Trophoblast cell (in vitro differentiated cells and primary cell): ENCODE data around the gene ATF2.

Source experiments
- DNase-seq, 2 donors: peaks; one replicate each; pipeline ENCODE4 v3.0.0-alpha.2; 2016
- H2AFZ ChIP-seq: 2 replicates; pipeline ENCODE4 v1.6.1; 2013; ENCODE audit warnings: low read length, moderate library complexity, mild to moderate bottlenecking; ENCODE audit not compliant: insufficient read depth, poor library complexity
- H2AK5ac ChIP-seq: 2 replicates; pipeline ENCODE4 v1.6.1; 2013; ENCODE audit warnings: mild to moderate bottlenecking, low read length
- H2BK120ac ChIP-seq: 2 replicates; pipeline ENCODE4 v1.6.1; 2013; ENCODE audit warnings: low read length, mild to moderate bottlenecking, moderate library complexity; ENCODE audit not compliant: insufficient read depth, poor library complexity
- H2BK12ac ChIP-seq: 2 replicates; pipeline ENCODE4 v1.6.1; 2013; ENCODE audit warnings: mild to moderate bottlenecking, low read length, moderate library complexity
- H2BK5ac ChIP-seq: 2 replicates; pipeline ENCODE4 v1.6.1; 2013; ENCODE audit warnings: low read length, low read depth, moderate library complexity, mild to moderate bottlenecking; ENCODE audit not compliant: poor library complexity
- H3K14ac ChIP-seq: 2 replicates; pipeline ENCODE4 v1.6.1; 2013; ENCODE audit warnings: mild to moderate bottlenecking, low read length
- H3K18ac ChIP-seq: 2 replicates; pipeline ENCODE4 v1.6.1; 2013; ENCODE audit warnings: mild to moderate bottlenecking, low read length
- H3K23ac ChIP-seq: 2 replicates; pipeline ENCODE4 v1.6.1; 2013; ENCODE audit warnings: low read length
- H3K27ac ChIP-seq: 2 replicates; pipeline ENCODE4 v1.5.1; 2013; ENCODE audit warnings: low read depth, mild to moderate bottlenecking, inconsistent platforms, low read length, moderate library complexity
- H3K27me3 ChIP-seq: 2 replicates; pipeline ENCODE4 v1.6.1; 2013; ENCODE audit warnings: inconsistent platforms, mild to moderate bottlenecking, low read length, moderate library complexity; ENCODE audit not compliant: insufficient read depth
- H3K36me3 ChIP-seq, 2 experiments: 1 replicate in 1 of 2; 2 replicates in 1 of 2; pipeline ENCODE4 v1.6.1; 2013; ENCODE audit warnings: low read length in 2 of 2, mild to moderate bottlenecking in 2 of 2, moderate library complexity in 1 of 2; ENCODE audit not compliant: insufficient read depth in 2 of 2, control insufficient read depth in 1 of 2
- H3K4ac ChIP-seq: 2 replicates; pipeline ENCODE4 v1.6.1; 2013; ENCODE audit warnings: low read depth, mild to moderate bottlenecking, low read length, moderate library complexity
- H3K4me1 ChIP-seq, 2 experiments: 1 replicate in 1 of 2; 2 replicates in 1 of 2; pipeline ENCODE4 v1.6.1; 2013; ENCODE audit warnings: low read length in 2 of 2, mild to moderate bottlenecking in 2 of 2, moderate library complexity in 1 of 2; ENCODE audit not compliant: insufficient read depth in 2 of 2, control insufficient read depth in 1 of 2
- H3K4me2 ChIP-seq: 2 replicates; pipeline ENCODE4 v1.6.1; 2013; ENCODE audit warnings: inconsistent platforms, mild to moderate bottlenecking, low read length, moderate library complexity
- H3K4me3 ChIP-seq: 2 replicates; pipeline ENCODE4 v1.5.1; 2013; ENCODE audit warnings: mild to moderate bottlenecking, low read depth, low read length, inconsistent platforms
- H3K79me1 ChIP-seq: one replicate; pipeline ENCODE4 v1.6.1; 2013; ENCODE audit warnings: low read length
- H3K79me2 ChIP-seq: 2 replicates; pipeline ENCODE4 v1.6.1; 2013; ENCODE audit warnings: low read length, mild to moderate bottlenecking; ENCODE audit not compliant: control insufficient read depth, insufficient read depth, poor library complexity
- H3K9ac ChIP-seq: 2 replicates; pipeline ENCODE4 v1.6.1; 2013; ENCODE audit warnings: mild to moderate bottlenecking, low read length
- H3K9me3 ChIP-seq: 2 replicates; pipeline ENCODE4 v1.6.1; 2013; ENCODE audit warnings: low read depth, mild to moderate bottlenecking, control low read depth, inconsistent platforms, low read length; ENCODE audit not compliant: insufficient read depth
- H4K12ac ChIP-seq: 2 replicates; pipeline ENCODE4 v1.6.1; 2013; ENCODE audit warnings: low read depth, mild to moderate bottlenecking, low read length, moderate library complexity
- H4K8ac ChIP-seq: 2 replicates; pipeline ENCODE4 v1.6.1; 2013; ENCODE audit warnings: low read depth, mild to moderate bottlenecking, low read length, moderate library complexity
- H4K91ac ChIP-seq: one replicate; pipeline ENCODE4 v1.6.1; 2013; ENCODE audit warnings: low read depth, mild to moderate bottlenecking, low read length, moderate library complexity
- WGBS: extraction: QIAGEN DNeasy Blood & Tissue Kit; methylation state at CpG from one replicate; pipeline ENCODE4 v1.1.7; 2013; ENCODE audit warnings: missing lambda C conversion rate; ENCODE audit not compliant: insufficient read length, insufficient coverage; ENCODE audit errors: extremely low coverage; 5-methylcytosine and 5-hydroxymethylcytosine counted together

ATF2 gene

DNA sequence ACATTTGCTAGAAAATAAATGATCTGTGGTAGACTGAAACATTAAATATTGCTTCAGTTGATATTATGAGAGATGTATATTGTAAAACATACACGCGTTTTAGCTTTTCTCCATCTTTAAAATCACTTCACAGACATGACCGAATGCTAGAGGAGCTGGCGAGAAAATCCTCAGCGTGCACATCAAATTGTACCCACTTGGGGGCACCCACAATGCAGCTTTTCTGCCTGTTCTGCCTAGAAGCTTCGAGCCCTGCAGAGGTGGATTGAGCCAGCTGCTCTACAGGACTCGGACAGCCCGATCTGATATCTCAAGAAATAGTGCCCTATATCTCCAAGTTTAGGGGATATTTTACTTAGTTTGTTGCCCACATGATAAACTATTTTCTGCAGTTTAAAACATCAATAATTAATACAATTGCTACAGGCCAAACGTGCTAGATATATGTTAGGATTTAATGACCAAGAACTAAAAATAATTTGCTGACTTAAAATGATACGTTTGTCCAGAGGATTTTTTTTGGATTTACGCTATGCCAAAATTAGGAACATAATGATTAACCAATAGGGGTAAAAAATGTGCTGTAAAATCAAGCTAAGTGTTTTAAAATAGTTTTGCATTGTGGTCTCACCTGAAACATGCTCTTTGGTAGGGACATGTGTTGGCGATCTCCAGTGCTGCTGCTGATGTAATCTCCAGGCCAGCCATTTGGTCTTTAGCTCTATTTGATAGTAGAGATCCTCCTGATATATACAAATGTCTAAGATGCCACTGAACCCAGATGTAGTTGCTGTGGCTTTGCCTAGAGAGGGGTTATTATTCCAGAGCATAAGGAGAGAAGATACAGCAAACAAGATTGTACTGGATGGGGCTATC, 35.9 kb upstream of the ATF2 start:
- no peaks in the 10 kb centered on the region for H3K79me2 ChIP-seq
- no peak overlapping the region for H3K4me3 ChIP-seq
- H3K4ac ChIP-seq: no peak overlapping the region
- H3K9me3 ChIP-seq: no peaks in the 10 kb centered on the region
- no peak overlapping the region for H4K12ac ChIP-seq
- no peak overlapping the region for H3K4me2 ChIP-seq
- no peak overlapping the region for H2AFZ ChIP-seq
- no peak overlapping the region for H4K91ac ChIP-seq
- H3K27ac ChIP-seq: no peak overlapping the region
- no peak overlapping the region for H3K14ac ChIP-seq
- H3K18ac ChIP-seq: no peak overlapping the region
- no peaks in the 10 kb centered on the region for H3K27me3 ChIP-seq
- no peak overlapping the region for H2BK120ac ChIP-seq
- no peaks in the 10 kb centered on the region for H3K36me3 ChIP-seq
- peak; percentile 30 to 46 for DNase-seq
- H4K8ac ChIP-seq: no peak overlapping the region
- no peaks in the 10 kb centered on the region for H3K4me1 ChIP-seq
- no peak overlapping the region for H2BK5ac ChIP-seq
- H2AK5ac ChIP-seq: no peak overlapping the region
- H3K9ac ChIP-seq: no peak overlapping the region
- H2BK12ac ChIP-seq: no peak overlapping the region
- no peaks in the 10 kb centered on the region for H3K79me1 ChIP-seq
- no peak overlapping the region for H3K23ac ChIP-seq
- WGBS: no CpG with 5 or more reads among the region's 12 CpGs

DNA sequence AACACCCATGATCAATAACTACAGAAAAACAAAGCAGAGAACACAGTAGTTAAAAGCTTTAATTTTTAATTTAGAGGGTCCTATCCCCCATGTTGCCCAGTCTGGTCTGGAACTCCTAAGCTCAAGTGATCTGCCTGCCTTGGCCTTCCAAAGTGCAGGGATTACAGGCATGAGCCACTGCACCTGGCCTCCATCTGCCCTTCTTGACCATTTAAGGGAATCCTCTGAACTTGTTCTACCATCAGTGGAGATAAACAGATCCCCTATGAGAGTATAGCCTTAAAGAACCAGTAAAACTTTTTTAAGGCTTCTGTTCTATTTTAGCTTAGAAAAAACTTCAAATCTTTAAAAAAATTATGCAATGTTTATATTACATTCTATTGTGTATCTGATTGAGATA, 27.0 kb upstream of the ATF2 start:
- H3K4me3 ChIP-seq: no peak overlapping the region
- H3K18ac ChIP-seq: no peak overlapping the region
- no peak overlapping the region for H3K27ac ChIP-seq
- H2BK120ac ChIP-seq: no peak overlapping the region
- no peak overlapping the region for H4K8ac ChIP-seq
- H2BK12ac ChIP-seq: no peak overlapping the region
- no peak for DNase-seq
- no peak overlapping the region for H2BK5ac ChIP-seq
- no peaks in the 10 kb centered on the region for H3K36me3 ChIP-seq
- H3K14ac ChIP-seq: no peak overlapping the region
- no peak overlapping the region for H3K23ac ChIP-seq
- H3K9ac ChIP-seq: no peak overlapping the region
- H3K79me2 ChIP-seq: no peaks in the 10 kb centered on the region
- no peak overlapping the region for H3K4me2 ChIP-seq
- no peak overlapping the region for H2AFZ ChIP-seq
- no peak overlapping the region for H2AK5ac ChIP-seq
- H3K27me3 ChIP-seq: no peaks in the 10 kb centered on the region
- H3K79me1 ChIP-seq: no peaks in the 10 kb centered on the region
- no peak overlapping the region for H4K12ac ChIP-seq
- H4K91ac ChIP-seq: no peak overlapping the region
- no peaks in the 10 kb centered on the region for H3K4me1 ChIP-seq
- no peaks in the 10 kb centered on the region for H3K9me3 ChIP-seq
- H3K4ac ChIP-seq: no peak overlapping the region

DNA sequence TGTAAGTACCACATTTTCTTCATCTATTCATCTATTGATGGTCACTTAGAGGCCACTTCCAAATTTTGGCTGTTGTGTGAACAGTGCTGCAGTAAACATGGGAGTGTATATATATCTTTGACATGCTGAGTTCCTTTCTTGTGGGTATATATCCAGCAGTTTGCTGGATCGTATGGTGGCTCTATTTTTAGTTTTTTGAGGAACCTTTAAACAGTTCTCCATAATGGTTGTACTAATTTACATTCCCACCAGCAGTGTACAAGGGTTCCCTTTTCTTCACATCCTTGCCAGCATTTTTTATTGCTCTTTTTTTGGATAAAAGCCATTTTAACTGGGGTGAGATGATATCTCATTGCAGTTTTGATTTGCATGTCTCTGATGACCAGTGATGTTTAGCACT, 20.8 kb upstream of the ATF2 start:
- Histone ChIP-seq H3K27me3 (no peaks in the 10 kb centered on the region), H3K14ac (no peak overlapping the region), H2BK12ac (no peak overlapping the region), H3K79me2 (no peaks in the 10 kb centered on the region), H2BK120ac (no peak overlapping the region), H3K18ac (no peak overlapping the region), H2BK5ac (no peak overlapping the region), H3K9me3 (no peaks in the 10 kb centered on the region), H4K91ac (no peak overlapping the region), H2AFZ (no peak overlapping the region), H3K4me1 (no peaks in the 10 kb centered on the region), H3K27ac (no peak overlapping the region), H4K8ac (no peak overlapping the region), H4K12ac (no peak overlapping the region), H3K4ac (no peak overlapping the region), H3K9ac (no peak overlapping the region), H3K4me3 (no peak overlapping the region), H3K4me2 (no peak overlapping the region), H3K79me1 (no peaks in the 10 kb centered on the region), H3K36me3 (no peaks in the 10 kb centered on the region), H2AK5ac (no peak overlapping the region), H3K23ac (no peak overlapping the region)
- no peak for DNase-seq
- no CpG with 5 or more reads among the region's 1 CpG for WGBS

DNA sequence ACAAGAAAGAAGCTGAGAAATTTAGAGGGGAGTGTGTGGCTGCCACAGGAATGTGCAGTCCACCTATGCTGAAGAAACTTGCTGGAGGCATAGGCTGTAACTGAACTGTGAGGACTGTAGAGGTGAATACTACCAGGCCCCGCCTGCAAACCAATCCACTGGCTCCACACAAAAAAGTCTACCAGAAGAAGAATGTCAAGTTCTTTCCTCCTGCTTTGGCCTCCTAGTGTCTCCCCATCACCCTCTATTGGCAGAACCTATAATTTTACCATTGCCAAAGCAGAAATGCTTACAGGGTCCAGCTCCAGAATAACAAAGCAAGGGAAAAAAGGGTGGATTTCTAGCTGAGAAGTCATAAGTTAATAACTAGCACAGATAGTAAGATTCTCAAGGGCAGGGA, 19.4 kb upstream of the ATF2 start:
- Histone ChIP-seq H3K79me2 (no peaks in the 10 kb centered on the region), H4K91ac (no peak overlapping the region), H3K18ac (no peak overlapping the region), H3K4me2 (no peak overlapping the region), H3K27me3 (no peaks in the 10 kb centered on the region), H2AFZ (no peak overlapping the region), H4K8ac (no peak overlapping the region), H2AK5ac (no peak overlapping the region), H3K14ac (no peak overlapping the region), H3K9me3 (no peaks in the 10 kb centered on the region), H3K4ac (no peak overlapping the region), H3K36me3 (no peaks in the 10 kb centered on the region), H2BK120ac (no peak overlapping the region), H3K9ac (no peak overlapping the region), H3K79me1 (no peaks in the 10 kb centered on the region), H2BK5ac (no peak overlapping the region), H3K27ac (no peak overlapping the region), H3K4me1 (no peaks in the 10 kb centered on the region), H4K12ac (no peak overlapping the region), H3K4me3 (no peak overlapping the region), H3K23ac (no peak overlapping the region), H2BK12ac (no peak overlapping the region)
- WGBS: no CpG with 5 or more reads among the region's 1 CpG
- no peak for DNase-seq
